HepG2 (cell line): ENCODE results near the gene SLCO1B3.

Source experiments
- ATF2 ChIP-seq: sonication (generic); formaldehyde crosslinking; IDR thresholded peaks from 2 replicates; pipeline ENCODE4 v1.4.0; 2020; ENCODE audit warnings: missing genetic modification reagents
- CTCF ChIP-seq: sonication (generic); formaldehyde crosslinking; IDR thresholded peaks from 2 replicates; pipeline ENCODE4 v1.5.0; 2020; ENCODE audit warnings: mild to moderate bottlenecking, missing genetic modification reagents, moderate library complexity
- EZH2 ChIP-seq: conservative IDR thresholded peaks from 2 replicates; pipeline ENCODE4 v1.6.1; 2012; ENCODE audit warnings: mild to moderate bottlenecking, low read depth, low read length, moderate library complexity
- ISL2 ChIP-seq: sonication (generic); formaldehyde crosslinking; IDR thresholded peaks from 2 replicates; pipeline ENCODE4 v1.5.0; 2020; ENCODE audit warnings: missing genetic modification reagents
- MXI1 ChIP-seq: IDR thresholded peaks from 3 replicates; pipeline ENCODE4 v1.6.1; 2012; ENCODE audit warnings: low read depth, low read length, inconsistent platforms, borderline replicate concordance
- POLR2A ChIP-seq, 2 experiments: IDR thresholded peaks; 2 replicates each; pipeline ENCODE4 v1.6.1; 2011; ENCODE audit warnings: low read depth in 2 of 2, low read length in 2 of 2, mild to moderate bottlenecking in 1 of 2, moderate library complexity in 1 of 2; ENCODE audit not compliant: insufficient read depth in 1 of 2
- SOX6 ChIP-seq, 2 experiments: fragments of 450-650 bp in 1 of 2; sonication (generic) in 1 of 2; formaldehyde crosslinking in 1 of 2; IDR thresholded peaks; 2 replicates each; pipeline versions ENCODE4 v1.4.0 to v1.6.1; 2017 to 2020; ENCODE audit warnings: antibody characterized with exemption in 1 of 2, mild to moderate bottlenecking in 1 of 2, missing genetic modification reagents in 1 of 2
- XRCC5 ChIP-seq: fragments of 200-400 bp; formaldehyde crosslinking; optimal IDR thresholded peaks from 2 replicates; pipeline ENCODE3; 2017; ENCODE audit warnings: mild to moderate bottlenecking, low read length
- YY1 ChIP-seq: IDR thresholded peaks from 2 replicates; pipeline ENCODE4 v1.6.1; 2011; ENCODE audit warnings: low read length, low read depth, moderate library complexity, mild to moderate bottlenecking; ENCODE audit not compliant: insufficient read depth, insufficient replicate concordance
- ZBTB33 ChIP-seq: sonication (generic); formaldehyde crosslinking; IDR thresholded peaks from 2 replicates; pipeline ENCODE4 v1.4.0; 2020; ENCODE audit warnings: missing genetic modification reagents
- ZNF441 ChIP-seq: sonication (generic); formaldehyde crosslinking; IDR thresholded peaks from 2 replicates; pipeline ENCODE4 v1.7.0; 2021; ENCODE audit warnings: missing genetic modification reagents, borderline replicate concordance

GRCh38 chr12:20963303-20963702 lies 152.8 kb downstream of the SLCO1B3 start:
- no peak for TF ChIP-seq SOX6 (IDR thresholded peaks at IDR 0.05)
- no peak for TF ChIP-seq SOX6 (CRISPR knock-in tag; IDR thresholded peaks at IDR 0.05)
- no peak for TF ChIP-seq ZNF441 (CRISPR knock-in tag)
- TF ChIP-seq CTCF = no peak
- TF ChIP-seq ISL2 (CRISPR knock-in tag) = no peak
- TF ChIP-seq EZH2 = no peak
- no peak for TF ChIP-seq XRCC5
- TF ChIP-seq POLR2A (IDR thresholded peaks at IDR 0.05; ENCODE audit: insufficient read depth in 1 of 2, low read depth in 2 of 2, low read length in 2 of 2) = no peak
- TF ChIP-seq YY1 = no peak
- no peak for TF ChIP-seq ZBTB33 (CRISPR knock-in tag)
- TF ChIP-seq MXI1 = no peak
- TF ChIP-seq ATF2 (CRISPR knock-in tag) = no peak
